HG02981 (cell line): ENCODE measurements around the gene SCAMP5.

Source experiments
- ATAC-seq: cut with Tn5 transposase; IDR thresholded peaks from one replicate; pipeline ENCODE4 v1.9.1; 2021; ENCODE audit warnings: mild to moderate bottlenecking, moderate library complexity; ENCODE audit not compliant: unreplicated experiment

The SCAMP5 gene

DNA sequence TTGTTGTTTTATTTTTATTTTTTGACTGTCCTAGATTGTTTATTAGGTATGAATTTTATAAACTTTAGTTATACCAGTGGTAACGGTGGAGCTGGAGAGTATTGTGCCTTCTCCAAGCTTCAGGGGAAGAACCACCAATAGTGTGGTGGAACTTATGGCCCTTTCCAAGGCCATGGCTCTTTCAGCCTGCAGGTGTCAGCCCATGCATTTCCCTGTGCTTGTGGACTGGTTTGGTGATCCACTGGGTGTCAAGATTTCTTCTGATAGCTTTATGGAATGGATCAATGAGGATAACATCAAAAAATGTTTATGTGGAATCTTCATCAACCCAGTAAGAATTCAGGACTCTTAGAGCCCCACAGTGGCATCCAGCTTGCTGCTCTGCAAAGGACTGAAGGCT is 19.2 kb upstream of the SCAMP5 start:
- ATAC-seq: no peak

DNA sequence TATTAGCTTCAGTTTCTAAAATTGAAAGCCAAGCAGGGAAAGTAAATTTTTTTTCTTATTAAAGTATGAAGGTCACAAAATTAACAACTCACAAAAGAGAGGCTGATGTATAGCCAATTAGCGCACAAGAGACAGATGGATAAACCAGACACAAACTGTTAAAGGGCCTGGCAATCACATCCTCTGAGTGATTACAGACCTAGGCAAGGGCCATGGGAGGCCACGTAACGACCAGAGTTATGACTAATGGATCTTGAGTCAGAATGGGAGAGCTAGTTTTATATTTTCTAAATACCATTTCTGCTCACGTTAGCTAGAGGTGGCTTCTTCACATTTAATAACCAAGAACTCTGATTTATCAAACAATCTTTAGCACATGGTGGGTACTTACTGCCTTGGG is 17.8 kb upstream of the SCAMP5 start:
- no peak for ATAC-seq

DNA sequence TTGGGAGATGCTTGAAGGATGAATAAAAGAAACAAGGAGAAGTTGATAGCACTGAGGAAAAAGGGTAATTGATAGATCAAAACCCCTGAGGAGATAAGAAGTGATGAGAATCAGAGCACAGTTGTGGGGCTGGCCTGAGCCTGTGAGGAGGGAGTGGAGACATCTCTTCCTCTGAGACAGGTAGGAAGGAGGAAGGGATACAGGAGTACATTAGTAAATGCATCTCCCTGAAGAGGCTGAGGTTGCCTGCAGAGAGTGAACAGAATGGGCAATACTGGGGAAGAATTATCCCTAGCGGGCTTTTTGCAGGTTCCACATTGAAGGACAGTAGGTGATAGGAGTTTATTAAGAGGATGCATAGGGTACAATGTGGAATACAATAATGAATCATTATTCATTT is 17.3 kb upstream of the SCAMP5 start:
- ATAC-seq: no peak

DNA sequence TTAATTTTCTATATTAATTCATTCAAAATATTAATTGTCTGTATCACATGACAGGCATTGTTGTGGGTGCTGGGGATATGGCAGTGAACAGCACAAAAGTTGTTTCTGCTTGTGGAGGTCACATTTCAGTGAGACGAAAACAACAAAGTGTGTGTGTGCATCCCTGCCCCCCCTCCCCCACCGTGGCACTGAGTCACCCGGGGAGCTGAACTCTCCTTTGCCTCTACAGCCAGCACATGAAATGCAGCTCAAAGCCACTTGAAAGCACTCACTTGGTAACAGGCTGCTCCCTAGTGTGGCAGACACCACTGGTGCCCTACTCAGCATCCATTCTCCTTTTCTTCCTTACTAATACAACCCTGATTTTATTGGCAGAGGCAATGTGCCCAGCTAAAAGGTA is 16.9 kb upstream of the SCAMP5 start:
- no peak for ATAC-seq

DNA sequence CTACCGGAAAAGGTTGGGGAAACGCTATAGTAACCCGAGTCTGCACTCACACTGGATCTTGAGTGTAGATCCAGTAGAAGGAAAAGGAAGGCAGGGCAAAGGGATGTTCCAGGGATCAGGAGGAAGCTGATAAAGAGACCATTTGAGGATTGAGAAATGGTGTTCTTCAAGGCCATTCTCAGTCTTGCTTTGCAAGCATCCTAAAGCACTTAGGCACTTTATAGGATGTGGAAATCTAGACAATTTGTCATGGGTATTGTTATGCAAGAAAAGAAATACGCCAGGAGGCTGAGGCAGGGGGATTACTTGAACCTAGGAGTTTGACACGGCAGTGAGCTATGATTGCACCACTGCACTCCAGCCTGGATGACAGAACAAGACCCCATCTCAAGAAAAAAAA is 13.2 kb upstream of the SCAMP5 start:
- no peak for ATAC-seq

DNA sequence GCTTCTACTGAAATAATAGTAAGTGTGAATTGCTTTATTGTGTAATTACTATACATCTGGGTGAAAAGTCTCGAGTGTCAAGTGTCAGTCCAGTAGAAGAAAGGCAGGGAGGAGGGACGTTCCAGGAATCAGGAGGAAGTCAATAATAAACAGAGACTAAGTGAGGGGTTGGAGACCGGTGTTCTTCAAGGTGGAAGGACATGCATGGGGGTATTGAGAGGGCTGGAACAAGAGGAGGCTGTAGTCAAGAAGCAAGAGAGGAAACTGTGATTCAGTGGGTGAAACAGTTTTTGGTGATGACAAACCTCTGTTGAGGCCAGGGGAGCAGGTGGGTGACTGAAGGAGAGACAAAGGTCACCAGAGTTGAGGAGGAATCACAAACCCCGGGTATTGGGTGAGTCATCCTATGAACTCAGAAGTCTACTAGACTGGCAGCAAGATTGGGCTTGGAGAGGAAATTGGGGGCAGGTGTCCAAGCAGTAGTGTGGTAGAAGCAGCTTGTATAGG is 11.6 kb upstream of the SCAMP5 start:
- no peak for ATAC-seq

DNA sequence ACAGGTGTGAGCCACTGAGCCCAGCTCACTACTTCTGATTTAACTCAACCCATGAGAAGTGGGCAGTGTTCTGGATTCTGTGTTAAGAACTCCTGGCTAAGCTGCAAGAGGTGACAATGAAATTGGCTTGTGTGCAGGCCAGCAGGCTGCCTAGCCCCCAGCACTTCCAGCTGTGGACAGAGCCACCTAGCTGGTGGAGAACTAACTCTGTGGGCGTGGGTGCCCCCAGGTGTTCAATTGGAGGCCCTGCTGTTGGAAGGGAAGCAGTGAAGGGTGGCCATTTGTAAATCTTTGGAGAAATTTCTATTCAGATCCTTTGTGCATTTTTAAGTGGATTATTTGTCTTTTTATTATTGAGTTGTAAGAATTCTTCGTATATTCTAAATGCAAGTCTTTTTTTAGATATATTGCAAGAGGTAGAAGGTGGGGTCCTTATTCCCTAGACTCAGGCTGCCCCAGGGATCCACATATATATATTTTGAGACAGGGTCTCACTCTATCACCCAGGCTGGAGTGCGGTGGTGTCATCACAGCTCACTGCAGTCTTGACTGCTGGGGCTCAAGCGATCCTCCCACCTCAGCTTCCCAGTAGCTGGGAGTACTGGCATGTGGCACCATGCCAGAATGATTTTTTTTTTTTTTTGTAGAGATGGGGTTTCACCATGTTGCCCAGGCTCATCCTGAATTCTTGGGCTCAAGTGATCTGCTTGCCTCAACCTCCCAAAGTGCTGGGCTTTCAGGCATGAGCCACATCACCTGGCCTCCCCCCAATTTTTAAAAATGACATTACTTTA is 7.2 kb upstream of the SCAMP5 start:
- ATAC-seq: no peak

DNA sequence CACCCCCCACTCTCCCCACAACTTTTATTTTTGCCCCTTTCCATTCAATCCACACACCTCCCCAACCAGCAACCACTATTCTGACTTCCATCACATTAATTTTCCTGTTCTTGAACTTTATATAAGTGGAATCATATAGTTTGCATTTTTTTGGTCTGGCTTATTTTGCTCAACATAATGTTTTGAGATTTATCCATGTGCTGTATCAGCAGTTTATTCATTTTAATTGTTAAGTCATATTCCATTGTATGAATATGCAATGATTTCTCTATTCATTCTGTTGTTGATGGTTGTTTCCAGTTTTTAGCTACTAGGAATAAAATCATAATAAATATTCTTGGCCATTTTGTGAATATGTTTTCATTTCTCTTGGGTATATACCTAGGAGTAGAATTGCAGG is 5.8 kb upstream of the SCAMP5 start:
- ATAC-seq: no peak

DNA sequence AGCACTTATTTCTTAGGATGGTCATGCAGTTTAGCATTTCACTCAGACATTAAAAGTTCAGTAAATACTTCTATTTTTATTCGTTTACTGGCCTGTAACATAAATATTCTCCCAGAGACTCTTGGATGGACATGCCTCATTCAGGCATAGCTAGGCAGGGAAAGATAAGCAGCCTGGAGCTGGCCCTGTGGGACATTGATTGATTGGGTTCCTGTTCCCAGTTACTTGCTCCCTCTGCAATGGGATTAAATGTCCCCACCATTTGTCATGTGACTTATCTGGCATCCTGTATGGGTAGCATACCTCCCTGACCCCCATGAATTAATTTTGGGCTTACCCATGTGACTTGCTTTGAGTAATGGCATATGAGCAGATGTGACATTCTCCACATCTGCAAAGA is 2.7 kb upstream of the SCAMP5 start:
- ATAC-seq: no peak

DNA sequence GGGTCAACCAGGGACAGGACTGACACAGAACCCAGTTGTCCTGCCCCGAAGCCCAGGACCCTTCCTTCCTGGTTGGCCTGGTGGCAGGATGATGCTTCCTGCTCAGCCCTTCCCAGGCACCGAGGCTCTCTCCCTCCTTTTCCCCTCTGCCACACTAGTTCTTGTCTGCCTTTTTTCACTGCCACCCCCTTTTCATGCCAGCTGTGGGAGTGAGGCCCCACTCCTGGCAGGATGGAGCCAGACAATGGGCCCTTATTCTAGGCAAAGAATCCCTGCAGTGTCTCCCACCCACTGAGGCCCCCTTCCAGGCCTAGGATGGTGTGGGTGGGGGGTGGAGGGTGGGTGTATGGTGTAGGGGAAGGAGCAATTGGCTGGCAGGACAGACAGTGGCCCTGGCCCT is 1.1 kb upstream of the SCAMP5 start:
- no peak for ATAC-seq

DNA sequence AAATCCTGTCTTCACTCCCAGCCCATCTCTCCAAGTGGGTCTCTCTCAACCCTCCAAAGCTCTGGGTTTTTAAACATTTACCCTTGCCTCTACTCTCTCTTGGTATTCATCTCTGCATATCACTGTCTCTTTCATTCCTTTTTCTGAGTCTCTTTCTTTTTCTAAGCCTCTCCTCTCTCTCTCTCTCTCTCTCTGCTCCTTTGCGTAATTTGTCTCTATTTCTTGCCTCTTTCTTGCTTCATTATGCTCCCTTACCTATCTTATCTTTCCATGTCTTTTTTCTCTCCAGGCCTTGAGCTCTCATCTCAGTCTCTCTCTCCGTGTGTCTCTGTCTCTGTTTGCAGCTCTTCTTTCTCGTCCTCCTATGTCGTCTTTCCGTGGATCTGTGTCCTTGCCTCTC is 678 bp upstream of the SCAMP5 start:
- no peak for ATAC-seq

DNA sequence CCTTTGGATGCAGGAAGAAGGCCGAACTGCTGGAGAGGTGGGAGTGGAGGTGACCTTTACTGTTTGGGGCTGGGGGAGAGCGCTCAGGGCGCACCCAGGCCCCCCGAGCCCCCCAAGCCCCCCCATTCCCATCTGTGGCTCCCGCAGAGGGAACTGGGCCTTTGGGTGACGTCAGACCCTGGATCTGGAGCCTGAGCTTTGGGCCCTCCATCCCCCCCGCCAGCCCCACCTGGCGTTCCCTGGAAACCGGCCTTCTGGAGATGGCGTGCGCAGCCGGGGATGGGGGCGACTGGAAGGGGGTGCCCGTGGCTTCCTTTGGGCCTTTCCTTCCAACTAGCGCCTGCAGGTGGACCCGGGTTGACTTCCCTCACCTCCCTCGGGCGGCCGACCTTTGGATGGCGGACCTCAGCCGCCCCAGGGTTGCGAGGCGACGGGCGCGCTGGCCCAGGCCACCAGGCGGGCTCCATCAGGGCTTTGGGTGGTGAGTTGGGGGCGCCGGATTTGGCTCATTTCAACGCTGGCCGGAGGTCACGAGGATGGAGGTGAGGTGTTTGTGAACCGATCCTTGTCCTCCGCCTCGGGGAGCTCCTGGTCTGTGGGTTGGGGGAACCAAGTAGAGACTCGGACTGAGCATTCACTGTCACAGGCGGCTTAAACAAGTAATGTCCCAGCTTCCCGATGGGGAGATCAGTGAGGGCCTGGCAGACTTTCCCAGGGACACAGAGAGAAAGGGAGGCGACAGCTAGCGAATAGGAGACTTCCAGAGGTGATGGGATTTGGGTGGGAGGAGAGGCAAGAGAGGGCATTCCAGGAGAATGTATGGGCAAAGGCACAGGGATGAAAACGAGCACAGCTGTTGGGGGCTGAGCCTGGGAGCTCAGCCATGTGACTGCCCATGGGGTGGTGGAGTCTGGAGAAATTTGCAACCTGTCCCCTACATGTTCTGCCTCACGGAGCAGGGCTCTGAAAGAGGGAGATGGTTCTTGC is 709 bp downstream of the SCAMP5 start:
- no peak for ATAC-seq

DNA sequence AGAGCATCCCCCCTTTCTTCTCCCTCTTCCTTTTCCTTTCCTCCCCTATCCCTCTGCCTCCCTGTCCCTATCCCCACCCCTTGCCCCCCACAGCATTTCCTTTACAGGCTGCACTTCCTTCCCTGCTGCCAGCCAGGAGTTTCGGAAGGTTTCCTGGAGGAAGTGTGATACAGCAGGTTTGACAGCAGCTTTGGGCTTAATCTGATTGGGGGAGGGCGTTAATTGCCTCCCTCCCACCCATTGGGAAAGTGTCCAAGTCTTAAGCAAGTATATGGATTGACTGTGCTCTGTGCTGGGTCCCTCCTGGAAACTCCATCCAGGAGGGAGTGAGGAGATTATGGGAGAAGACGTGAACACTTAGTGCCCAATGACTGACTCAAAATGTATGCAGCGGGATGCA is 1.8 kb downstream of the SCAMP5 start:
- no peak for ATAC-seq

DNA sequence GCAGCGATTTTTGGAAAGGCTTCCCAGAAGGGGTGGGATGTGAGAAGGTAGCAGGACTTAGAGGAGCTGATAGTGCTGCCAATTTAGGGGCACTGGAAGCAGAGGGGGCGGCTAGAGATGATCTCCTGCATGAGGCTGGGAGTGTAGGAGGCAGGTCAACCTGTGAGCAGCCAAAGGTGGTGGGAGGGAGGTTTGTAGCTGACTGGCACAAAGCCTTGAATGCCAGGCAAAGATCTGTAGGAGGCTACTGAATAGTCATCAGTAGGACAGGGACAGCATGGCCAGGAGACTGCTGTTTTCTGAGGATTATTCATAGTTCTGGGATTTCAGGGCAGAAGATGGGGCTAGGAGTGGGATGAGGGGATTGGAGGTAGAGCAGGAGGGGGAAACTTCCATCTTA is 2.2 kb downstream of the SCAMP5 start:
- no peak for ATAC-seq

DNA sequence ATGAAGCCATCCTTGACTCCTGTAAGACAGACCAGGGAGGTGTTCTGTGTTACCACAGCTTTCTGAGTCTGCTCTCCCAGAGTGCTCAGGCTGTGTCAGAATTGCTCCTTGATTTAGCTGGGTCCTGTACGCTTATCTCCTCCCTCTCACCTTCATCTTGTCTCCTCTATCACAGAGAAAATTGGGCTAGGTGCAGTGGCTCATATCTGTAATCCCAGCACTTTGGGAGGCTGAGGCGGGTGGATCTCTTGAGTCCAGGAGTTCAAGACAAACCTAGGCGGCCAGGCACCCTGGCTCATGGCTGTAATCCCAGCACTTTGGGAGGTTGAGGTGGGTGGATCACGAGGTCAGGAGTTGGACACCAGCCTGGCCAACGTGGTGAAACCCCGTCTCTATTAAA is 5.9 kb downstream of the SCAMP5 start:
- no peak for ATAC-seq

DNA sequence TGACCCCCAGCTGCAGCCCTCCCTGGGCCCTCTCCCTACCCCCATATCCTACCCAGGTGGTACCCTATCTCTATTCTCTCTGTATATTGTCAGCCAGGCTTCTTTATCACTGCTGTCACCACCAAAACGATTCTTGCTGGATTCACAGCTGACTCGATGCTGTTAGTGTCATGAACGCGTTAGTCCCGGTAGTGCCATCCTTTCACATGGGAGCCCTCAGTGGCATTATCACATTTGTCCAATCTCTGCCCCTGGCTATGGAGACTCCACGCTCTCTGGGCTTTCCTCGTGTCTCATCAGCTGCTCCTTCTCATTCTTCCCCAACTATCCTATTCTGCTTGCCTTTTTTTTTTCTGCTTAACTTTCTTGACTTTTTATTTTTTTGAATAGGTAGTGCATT is 7.0 kb downstream of the SCAMP5 start:
- ATAC-seq: no peak

DNA sequence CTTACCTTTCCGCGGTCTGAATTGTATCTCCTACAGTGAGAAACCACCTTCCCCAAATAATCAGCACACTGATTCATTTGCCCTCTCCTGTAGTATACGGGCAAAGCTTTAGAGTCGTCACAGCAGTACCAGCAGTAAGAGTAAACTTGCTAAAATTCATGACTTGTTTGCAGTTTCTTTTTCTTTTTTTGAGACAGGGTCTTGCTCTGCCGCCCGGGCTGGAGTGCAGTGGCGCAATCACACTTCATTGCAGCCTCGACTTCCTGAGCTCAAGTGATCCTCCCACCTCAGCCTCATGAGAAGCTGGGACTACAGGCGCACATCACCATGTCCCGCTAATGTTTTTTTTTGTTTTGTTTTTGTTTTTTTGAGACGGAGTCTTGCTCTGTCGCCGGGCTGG is 11.9 kb downstream of the SCAMP5 start:
- ATAC-seq: no peak

DNA sequence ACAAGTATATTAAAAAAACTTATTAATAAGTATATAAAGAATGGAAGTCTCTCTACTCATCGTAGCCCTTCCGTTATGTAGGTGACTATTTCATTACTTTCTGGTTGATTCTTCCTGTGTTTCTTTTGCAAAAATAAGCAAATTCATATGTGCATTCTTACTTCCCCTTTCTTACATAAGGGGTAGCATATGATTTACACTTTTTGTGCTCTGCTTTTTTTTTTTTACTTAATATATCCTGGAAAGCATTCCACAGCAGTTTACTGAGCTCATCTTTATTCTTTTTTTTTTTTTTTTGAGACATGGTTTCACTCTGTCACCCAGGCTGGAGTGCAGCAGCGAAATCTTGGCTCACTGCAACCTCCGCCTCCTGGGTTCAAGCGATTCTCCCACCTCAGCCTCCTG is 12.9 kb downstream of the SCAMP5 start:
- ATAC-seq: no peak

DNA sequence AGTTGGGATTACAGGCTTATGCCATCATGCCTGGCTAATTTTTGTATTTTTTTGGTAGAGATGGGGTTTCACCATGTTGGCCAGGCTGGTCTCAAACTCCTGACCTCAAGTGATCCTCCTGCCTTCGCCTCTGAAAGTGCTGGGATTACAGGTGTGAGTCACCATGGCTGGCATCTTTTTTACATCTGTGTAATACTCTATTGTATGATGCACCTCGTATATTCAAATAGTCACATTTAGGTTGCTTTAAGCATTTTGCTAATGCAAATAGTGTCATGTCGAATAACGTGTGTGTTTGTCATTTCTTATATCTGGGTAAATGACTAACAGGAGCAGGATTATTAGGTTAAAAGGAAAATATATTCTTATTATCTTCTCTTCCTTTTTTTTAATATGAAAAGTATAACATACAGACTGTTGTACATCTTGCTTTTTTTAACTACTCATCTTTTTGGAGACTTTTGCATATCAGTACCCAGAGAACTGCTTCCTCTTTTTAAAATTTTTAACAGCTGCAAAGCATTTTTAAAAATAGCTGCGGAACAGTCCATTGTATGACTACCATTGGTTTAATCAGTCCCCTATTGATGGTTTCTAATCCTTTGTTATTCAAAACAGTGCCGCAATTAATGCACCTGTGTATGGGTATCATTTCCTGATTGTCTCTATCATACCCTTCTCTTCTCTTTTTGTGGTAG is 13.4 kb downstream of the SCAMP5 start:
- peak; percentile 84 for ATAC-seq

DNA sequence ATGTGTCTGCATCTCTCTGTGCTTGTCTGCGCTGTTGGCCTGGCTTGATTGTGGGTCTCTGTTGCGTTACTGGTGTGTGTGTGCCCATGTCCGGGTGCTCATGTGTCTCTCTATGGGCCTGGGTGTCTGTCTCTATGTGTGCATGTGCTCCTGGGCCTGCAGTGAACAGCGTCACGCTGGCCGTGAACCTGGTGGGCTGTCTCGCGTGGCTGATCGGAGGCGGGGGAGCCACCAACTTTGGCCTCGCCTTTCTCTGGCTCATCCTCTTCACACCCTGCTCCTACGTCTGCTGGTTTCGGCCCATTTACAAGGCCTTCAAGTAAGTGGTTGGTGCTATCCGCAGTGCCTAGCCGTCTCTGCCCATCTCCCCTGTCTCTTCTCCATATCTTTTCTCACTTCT is 21.1 kb downstream of the SCAMP5 start:
- ATAC-seq: no peak

DNA sequence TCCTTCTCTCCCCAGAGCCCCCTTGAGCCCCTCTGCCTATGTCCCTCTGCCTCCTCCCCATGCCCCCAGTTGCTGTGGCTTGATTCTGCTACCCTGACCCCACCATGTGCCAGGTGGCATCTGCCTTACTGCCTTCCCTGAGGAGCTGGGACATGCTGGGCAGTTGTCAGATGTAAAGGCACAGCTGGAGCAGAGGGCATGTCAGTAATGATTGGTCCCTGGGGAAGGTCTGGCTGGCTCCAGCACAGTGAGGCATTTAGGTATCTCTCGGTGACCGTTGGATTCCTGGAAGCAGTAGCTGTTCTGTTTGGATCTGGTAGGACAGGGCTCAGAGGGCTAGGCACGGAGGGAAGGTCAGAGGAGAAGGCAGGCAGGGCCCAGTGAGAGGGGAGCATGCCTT is 24.6 kb downstream of the SCAMP5 start:
- no peak for ATAC-seq
